Stimulated activated CD4-positive, alpha-beta T cell treated with anti-CD3 and anti-CD28 coated beads, Interleukin-1b, Interleukin-23, amount 100 ng/mL, for 24 hours (primary cell): Measurements from ENCODE around the gene ACSS1.

Experiments
- DNase-seq, 4 experiments: peaks; one replicate each; pipeline ENCODE4 v3.0.0-alpha.2; 2020; ENCODE audit warnings: low read depth in 4 of 4, low spot score in 1 of 4

Gene ACSS1

DNA sequence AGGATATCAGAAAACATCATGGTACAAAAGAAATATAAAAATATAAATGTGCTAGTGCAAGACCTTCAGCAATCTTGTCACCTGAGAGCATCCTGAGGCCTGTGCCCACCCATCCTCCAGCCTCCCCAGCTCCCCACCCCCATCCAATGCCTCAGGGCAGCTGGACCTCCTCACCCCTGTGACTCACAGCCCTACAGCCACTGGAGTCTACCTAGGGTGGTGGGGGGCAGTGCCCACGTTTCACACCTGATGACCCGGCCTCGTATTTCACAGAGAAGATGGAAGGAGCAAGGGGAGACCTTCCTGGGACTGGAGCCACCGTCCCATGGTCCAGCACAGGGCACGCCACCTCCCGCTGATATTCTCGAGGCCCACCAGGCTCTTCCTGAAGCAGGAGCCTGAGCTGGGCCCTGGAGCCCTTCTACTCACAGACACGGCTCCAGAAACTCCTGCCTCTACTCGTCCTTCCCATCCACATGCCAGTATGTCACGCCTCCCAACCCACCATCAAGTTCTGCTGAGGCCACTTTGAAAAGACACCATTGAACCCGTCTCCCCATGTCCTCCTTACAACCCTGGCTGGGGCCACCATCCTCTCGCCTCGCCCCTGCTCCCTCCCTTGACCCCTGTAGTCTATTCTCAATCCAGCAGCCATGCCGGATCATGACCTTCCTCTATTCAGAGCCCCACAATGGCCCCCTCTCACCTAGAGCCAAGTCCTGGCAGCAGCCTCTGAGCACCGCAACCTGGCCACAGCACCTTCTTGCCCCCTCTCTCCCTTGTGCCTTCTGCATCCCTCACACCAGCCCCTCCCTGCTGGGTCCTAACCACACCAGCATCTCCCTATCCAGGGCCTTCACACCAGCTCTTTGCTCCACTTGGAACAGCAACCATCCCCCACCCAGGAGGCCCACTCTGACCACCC is 78.6 kb downstream of the ACSS1 start:
- DNase-seq = no peak

DNA sequence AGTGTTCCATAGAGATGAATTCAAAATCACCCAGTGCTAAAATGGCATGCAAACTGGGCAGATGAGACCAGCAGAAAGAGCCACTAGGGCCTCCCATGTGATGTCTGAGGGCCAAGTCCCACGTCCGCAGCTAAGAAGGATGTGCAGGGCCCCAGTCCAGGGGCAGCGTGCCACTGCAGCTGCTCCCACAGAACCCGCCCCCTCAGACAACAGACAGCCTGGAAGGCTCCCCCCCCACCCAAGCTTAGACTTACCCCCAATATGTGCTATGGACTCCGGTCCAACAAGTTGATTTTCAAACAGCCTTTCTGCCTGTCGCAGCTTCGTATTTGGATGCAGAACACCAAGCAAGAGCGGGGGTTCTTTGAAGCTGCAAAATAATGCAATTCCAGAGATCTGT is 79.4 kb downstream of the ACSS1 start:
- no peak for DNase-seq

DNA sequence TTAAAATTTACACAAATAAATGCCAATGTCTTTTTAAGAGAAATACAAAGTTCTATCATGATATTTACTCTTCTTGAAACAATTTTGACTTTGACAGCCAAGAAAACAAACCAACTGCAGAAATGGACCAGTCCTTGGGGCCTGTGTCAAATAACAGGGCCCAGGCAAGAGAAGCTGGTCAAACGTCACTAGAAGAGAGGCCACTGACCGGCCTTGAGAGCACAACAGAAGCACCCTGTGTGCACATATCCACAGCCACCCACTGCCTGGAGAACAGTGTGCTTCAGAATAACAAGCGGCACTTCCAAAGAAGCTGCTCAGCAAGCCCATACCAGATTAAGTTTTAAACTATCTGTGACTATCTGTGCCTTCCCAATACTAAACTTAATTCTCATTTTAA is 80.1 kb downstream of the ACSS1 start:
- DNase-seq = no peak

DNA sequence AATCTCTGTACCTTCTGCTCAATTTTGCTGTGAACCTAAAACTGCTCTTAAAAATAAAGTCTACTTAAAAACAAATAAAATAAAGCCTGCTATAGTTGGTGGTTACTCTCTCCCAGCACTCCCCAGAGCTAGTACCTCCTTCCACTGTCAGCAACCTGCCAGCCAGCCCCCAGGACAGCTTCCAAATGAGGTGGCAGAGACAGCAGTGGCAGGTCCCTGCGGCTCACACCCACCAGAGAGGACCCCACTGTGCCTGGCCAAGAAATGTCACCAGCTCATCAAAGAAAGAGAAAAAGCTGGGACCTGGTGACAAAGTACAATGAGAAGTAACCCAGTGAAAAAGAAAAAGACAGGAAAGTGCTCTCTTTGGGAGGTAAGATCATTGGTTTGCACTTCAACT is 80.6 kb downstream of the ACSS1 start:
- no peak for DNase-seq

DNA sequence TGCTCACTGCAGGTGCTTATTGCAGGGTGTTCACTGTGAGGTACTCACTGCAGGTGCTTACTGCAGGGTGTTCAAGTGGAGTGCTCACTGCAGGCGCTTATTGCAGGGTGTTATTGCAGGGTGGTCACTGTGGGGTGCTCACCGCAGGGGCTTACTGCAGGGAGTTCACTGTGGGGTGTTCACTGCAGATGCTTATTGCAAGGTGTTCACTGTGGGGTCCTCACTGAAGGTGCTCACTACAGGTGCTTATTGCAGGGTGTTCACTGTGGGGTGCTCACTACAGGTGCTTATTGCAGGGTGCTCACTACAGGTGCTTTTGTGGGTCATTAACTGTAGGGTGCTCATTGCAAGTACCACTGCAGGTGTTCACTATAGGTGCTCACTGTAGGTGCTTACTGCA is 85.6 kb downstream of the ACSS1 start:
- DNase-seq = no peak

DNA sequence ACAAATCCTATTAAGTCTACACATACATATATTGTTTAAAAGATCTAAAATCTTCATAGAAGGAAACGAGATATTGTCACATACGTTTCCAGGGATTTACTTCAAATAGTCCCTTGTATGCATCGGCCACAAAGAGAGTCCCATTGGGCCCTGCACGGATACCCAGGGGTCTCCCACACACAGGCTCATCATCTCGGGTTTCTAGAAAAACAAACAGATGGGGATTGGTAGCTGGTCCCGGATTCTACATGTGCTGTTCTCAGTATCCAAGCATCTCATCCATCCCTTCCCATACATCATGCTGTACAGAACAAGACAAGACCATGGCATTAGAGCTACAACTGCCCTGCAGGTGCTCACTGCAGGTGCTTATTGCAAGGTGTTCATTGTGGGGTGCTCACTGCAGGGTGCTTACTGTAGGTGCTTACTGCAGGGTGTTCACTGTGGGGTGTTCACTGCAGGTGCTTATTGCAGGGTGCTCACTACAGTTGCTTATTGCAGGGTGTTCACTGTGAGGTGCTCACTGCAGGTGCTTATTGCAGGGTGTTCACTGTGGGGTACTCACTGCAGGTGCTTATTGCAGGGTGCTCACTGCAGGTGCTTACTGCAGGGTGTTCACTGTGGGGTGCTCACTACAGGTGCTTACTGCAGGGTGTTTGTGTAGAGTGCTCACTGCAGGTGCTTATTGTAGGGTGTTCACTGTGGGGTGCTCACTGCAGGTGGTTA is 86.4 kb downstream of the ACSS1 start:
- DNase-seq = no peak

DNA sequence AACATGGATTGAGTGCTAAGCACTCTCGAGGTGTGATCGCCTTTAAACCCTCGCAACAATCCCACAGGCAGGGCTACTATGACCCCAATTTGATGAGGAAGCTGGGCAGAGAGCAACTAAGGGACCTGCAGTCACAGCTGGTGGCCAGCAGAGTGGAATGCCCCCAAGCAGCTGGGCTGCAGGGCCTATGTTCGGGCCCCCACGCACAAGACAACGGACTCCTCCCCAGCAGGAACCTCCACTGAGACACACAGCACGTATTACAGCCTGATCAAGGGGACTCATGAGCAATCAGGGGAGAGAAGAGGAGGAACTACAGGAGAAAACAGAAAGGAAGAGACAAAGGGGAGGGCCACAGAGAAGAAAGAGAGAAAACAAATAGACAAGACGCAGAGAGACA is 87.2 kb downstream of the ACSS1 start:
- no peak for DNase-seq

DNA sequence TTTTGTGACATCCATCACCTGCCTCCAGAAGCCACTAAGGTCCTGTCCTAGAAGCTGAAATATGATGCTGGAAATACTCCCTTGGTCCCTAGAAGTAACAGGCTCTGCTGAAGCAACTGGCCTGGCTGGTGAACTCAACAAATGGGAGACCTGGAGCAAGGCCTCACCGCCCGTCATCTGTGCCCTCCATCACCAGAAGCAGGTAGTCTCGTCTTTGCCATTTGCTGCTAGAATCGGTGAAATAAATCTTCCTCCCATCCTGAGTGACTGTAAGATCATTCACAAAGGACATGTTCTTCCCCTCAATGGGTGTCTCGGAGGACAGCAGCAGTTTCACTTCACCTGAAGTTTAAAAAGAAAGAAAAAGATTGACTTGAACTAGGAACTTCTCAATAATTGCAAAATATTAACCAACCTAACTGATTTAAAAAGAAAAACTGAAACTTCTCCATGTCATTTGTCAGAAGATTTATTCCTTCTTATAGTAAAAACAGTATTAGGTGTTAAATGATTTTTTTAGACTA is 87.8 kb downstream of the ACSS1 start:
- DNase-seq = no peak

DNA sequence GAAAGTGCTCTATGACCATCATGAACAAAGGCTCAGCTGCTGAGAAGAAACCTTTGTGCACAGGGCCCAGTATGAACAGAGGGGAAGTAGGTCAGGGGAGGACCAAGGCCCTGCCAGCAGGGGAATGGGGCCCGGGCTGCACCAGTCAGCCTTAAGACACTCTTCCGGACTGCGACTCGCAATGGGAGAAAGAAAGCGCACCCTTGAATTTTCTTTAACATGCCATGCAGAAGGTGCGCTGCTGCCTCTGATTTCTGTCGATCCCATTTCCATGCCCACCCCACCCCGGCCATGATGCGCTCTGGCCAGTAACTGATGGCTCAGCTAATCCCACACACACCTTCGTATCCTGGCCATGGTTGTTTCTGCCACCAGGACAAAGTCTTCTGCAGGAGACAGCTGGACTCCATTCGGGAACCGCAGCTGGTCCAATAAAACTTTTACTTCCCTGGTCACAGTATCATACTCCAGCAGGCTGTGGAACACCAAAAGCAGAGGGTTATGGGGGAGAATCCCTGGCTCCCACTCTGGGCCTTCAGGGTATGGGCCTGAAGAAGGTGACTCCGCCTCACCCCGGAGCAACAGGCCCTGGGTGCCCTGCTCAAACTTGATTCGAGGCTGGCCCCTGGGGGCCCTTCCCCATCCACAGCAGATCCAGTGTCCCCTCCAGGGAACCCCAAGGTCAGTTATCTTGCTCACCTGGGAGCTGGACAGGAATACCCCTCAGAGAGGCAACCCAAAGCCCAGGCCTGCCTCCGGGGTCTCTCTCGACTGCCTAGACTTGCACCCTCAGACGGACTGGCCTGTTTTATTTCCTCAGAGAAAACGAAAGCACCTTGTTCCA is 88.5 kb downstream of the ACSS1 start:
- no peak for DNase-seq

DNA sequence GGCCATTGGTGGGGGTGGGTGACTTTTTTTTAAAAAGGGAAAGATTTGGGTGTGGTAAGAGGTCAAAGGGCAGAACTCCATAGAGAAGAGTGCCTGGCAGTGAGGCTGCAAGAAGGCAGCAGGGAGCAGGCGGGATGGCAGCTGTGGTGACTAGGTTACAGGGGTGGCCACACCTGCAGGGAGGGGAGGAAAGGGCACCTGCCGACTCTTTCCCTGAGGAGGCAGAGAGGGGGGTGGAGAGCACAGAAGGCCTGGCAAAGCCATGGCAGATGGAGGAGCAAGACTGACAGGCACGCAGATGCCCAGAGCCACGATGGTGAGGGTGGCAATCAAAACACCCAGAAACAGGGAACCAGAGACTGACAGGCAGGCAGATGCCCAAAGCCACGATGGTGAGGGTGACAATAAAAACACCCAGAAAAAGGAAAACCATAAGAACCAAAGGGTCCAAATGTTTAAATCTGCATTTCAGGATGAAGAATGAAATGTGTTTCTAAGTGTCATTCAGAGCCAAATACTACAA is 89.6 kb downstream of the ACSS1 start:
- no peak for DNase-seq

DNA sequence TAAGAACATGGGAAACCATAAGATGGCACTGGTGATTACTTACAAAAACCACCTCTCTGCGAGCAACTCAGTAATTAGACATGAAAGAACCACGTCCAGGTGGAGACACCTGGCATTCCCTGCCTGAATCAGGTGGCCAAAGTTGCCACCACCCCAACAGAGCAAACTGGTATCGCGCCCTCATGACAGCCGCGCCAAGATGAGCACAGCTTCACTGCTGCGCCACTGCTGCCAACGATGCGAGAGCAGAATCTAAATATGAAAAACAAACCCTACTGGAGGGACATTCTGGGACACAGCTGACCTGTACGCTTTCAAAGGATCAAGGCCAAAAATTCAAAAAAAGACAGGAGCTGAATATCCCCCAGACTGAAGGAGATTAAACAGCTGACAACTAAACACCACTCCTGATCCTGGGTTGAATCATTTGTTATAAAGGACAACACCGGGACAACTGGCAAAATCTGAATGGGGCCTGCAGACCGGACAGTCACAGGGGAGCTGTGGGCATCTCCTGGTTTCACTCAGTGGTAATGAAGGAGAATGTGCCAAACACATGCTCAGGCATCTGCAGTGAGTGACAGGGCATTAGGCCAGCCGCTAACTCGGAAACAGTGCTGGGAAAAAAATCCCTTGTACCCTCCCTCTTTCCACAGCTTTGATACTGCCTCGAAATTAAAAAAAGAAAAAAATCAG is 91.5 kb downstream of the ACSS1 start:
- DNase-seq = no peak

DNA sequence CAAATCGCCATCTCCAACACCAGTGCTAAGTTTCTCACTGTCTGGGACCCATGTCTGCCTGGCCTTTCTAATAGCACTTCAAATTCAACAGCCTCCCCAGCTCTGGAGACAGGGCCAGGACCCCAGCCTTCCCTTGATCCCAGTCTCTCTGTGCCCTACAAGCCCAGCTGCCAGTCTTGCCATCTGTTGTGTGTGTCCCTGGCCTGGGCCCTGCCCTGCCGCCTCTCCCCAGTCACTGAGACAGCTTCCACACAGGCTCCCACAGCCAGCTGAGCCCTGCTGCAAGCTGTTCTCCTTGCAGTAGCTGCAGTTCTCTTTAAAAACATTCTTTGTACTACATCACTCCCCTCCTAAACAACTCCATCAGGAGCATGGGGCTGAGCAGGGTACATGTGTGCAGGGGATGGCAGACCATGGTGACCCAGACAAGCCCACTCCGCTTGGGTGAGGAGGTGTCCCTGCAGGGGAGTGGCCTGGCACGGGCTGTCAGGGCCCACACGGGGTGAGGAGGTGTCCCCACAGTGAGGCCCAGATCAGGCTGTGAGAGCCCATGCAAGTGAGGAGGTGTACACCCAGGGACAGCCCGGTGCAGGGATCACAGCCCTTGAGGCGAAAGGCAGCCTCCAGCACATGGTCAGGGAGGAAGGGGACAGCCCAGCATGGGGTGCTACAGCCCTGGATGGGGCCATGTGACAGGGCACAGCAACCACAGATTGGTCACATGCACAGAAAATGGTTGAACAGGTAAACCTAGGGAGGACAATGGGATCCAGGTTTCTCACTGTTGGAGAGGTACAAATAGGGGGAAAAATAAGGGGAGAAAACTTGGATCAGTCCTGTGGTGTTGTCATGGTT is 92.6 kb downstream of the ACSS1 start:
- no peak for DNase-seq

DNA sequence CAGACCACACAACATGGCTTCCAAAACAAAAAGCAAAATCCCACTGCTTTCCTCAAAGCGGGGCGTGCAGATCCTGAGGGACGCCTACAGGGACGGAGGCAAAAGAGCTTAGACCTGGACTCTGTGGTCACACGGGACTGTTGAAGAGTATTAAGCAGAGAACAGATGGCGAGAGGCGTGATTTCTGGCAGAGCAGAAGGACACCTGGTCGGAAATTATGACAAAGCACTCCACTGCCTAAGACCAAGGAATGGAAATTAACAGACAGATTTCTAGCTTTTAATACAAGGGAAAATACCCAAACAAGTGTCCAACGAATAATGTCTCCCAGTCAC is 93.5 kb downstream of the ACSS1 start:
- no peak for DNase-seq

DNA sequence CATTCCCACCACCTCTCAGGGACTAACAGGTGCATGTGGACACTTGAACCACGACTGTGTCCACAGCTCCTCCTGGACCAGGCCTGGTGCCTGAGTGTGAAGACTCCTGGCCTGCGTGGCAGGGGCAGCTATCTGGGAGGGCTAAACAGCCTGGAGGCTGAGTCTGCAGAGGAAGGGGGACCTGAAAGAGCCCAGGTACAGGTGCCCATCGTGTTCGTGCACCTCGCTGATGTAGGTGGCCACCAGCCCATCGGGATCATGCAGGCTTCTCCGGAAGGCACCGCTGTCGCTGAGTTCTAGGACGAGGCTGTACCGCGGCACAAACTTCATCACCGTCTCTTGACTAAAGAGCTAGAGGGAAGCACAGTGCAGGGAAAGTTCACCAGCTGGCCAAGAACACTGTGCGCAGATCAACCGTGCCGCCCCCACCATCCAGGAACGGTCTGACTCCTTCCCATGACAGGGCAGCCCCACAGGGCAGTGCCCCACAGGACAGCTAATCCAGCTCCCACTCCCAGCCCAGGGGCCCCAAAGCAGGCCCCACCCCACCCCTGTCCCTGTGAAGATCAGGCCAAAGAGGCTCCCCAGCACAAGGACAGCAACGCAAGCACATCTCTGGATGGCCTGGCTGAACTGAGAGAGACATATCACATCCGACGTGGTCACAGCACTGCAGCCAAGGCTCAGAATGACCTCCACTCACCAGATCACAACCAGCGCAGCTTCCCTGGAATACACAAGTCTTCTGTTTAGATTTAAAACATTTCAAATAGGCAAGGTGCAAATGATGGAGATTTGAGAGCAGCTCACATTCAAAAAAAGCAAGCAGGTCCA is 94.0 kb downstream of the ACSS1 start:
- DNase-seq = no peak

DNA sequence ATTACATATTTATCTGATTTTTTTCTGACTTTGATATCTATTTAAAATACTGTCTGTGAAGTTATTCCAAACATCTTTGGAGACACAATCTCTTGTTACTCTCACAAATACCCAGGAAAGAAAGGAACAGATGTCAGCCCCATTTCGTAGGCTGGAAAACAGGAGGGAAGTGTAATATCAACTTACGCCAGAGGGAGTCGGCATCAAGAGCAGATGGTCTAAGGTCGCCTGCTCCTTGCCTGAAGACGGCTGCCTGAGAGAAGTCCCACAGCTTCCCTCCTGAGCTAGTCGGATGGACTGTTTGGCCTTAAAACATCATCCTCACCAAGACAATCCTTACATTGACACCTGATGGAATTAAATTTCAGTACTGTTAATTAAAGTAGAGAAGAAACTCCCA is 95.4 kb downstream of the ACSS1 start:
- DNase-seq = no peak

DNA sequence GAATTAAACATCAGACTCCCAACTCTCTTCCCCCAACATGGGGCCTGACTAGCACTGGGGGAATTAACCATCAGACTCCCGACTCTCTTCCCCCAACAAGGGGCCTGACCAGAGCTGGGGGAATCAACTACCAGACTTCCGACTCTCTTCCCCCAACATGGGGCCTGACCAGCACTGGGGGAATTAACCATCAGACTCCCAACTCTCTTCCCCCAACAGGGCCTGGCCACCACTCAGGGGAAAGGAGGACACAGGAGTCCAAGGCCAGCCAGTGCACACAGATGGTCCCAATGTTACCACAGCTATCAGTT is 95.8 kb downstream of the ACSS1 start:
- no peak for DNase-seq

DNA sequence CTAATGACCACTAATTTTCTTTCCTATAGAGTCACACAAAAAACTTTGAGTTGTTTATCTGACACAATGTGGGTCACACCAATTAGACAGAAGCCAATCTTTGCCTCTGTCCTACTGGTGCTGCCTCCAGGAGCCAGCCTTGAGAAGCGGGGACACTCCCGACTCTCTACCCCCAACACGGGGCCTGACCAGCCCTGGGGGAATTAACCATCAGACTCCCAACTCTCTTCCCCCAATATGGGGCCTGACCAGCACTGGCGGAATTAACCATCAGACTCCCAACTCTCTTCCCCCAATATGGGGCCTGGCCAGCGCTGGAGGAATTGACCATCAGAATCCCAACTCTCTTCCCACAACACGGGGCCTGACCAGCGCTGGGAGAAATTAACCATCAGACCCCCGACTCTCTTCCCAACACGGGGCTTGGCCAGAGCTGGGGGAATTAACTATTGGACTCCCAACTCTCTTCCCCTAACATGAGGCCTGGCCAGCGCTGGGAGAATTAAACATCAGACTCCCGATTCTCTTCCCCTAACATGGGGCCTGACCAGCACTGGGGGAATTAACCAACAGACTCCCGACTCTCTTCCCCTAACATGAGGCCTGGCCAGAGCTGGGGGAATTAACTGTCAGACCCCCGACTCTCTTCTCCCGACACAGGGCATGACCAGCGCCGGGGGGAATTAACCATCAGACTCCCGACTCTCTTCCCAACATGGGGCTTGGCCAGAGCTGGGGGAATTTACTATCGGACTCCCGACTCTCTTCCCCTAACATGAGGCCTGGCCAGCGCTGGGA is 96.4 kb downstream of the ACSS1 start:
- no peak for DNase-seq

DNA sequence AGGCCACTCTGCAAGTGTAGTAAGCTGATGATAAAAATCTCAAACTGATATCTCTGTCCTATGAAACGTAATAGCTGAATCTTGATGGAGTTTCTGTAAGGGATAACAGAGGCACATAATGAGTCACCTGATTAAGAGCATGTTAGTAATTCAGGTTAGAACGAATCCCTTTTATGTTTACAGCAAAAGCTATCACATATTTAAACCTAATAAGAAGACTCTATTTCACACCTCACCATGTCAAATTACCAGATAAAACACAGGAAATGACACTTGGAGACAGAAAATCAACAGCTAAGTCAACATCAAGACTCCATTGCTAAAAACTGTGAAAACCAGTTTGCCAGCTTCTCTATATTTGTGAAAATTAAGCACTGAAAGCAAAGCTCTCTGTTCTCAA is 97.1 kb downstream of the ACSS1 start:
- no peak for DNase-seq
